CD14-positive monocyte (primary cell): ENCODE data around the gene CACNA1C. TPM values are rescaled to one million over a fixed set of nuclear protein-coding genes. Genes with fewer than 3 reads are reported as not detected.

Experiments used
- DNase-seq, 3 donors: peaks; one replicate each; pipeline ENCODE4 v3.0.0-alpha.2; 2011 to 2022
- H2AFZ ChIP-seq: 2 replicates; pipeline ENCODE4 v1.6.0; 2012; ENCODE audit warnings: mild to moderate bottlenecking, low read depth, low read length, inconsistent platforms; ENCODE audit not compliant: insufficient read depth, poor library complexity, severe bottlenecking
- H3K27ac ChIP-seq, 2 donors: 1 replicate in 1 of 2; 2 replicates in 1 of 2; pipeline ENCODE4 v1.5.1; 2012 to 2013; ENCODE audit warnings: low read length in 2 of 2, control low read depth in 1 of 2, inconsistent platforms in 1 of 2, low read depth in 1 of 2, mild to moderate bottlenecking in 1 of 2
- H3K27me3 ChIP-seq, 2 donors: one replicate each; pipeline versions ENCODE4 v1.6.0 to v1.6.1; 2011 to 2013; ENCODE audit warnings: low read length in 2 of 2; ENCODE audit not compliant: control insufficient read depth in 2 of 2, insufficient read depth in 2 of 2
- H3K36me3 ChIP-seq, 2 donors: replicated peaks in 1 of 2; 1 replicate in 1 of 2; 2 replicates in 1 of 2; pipeline versions ENCODE4 v1.5.1 to v1.6.1; 2012 to 2013; ENCODE audit warnings: low read length in 2 of 2, control low read depth in 1 of 2, inconsistent platforms in 1 of 2, mild to moderate bottlenecking in 1 of 2; ENCODE audit not compliant: insufficient read depth in 2 of 2, control insufficient read depth in 1 of 2
- H3K4me1 ChIP-seq, 2 donors: 1 replicate in 1 of 2; 2 replicates in 1 of 2; pipeline versions ENCODE4 v1.5.1 to v1.6.1; 2012 to 2013; ENCODE audit warnings: low read length in 2 of 2, control low read depth in 1 of 2, inconsistent platforms in 1 of 2, mild to moderate bottlenecking in 1 of 2, moderate library complexity in 1 of 2; ENCODE audit not compliant: insufficient read depth in 2 of 2, control insufficient read depth in 1 of 2
- H3K4me2 ChIP-seq: replicated peaks from 2 replicates; pipeline ENCODE3; 2012; ENCODE audit warnings: low read length, moderate library complexity, mild to moderate bottlenecking; ENCODE audit not compliant: poor library complexity, severe bottlenecking; ENCODE audit errors: extremely low read depth
- H3K4me3 ChIP-seq, 3 experiments: fragments of 200-600 bp in 1 of 3; sonication (generic) in 1 of 3; replicated peaks in 1 of 3; 1 replicate in 2 of 3; 2 replicates in 1 of 3; pipeline ENCODE4 v1.5.1; 2011 to 2013; ENCODE audit warnings: low read length in 3 of 3, mild to moderate bottlenecking in 3 of 3, control low read depth in 2 of 3, low read depth in 2 of 3, inconsistent platforms in 1 of 3, moderate library complexity in 1 of 3
- H3K79me2 ChIP-seq: 2 replicates; pipeline ENCODE4 v1.6.0; 2012; ENCODE audit warnings: mild to moderate bottlenecking, control low read depth, inconsistent platforms, low read length, moderate library complexity; ENCODE audit not compliant: insufficient read depth
- H3K9ac ChIP-seq: 2 replicates; pipeline ENCODE4 v1.6.0; 2017; ENCODE audit warnings: low read length, mild to moderate bottlenecking; ENCODE audit not compliant: insufficient read depth, poor library complexity, severe bottlenecking
- H3K9me3 ChIP-seq, 2 donors: replicated peaks in 1 of 2; 1 replicate in 1 of 2; 2 replicates in 1 of 2; pipeline versions ENCODE4 v1.5.1 to v1.6.1; 2012 to 2013; ENCODE audit warnings: low read length in 2 of 2, control low read depth in 1 of 2; ENCODE audit not compliant: control insufficient read depth in 1 of 2, insufficient read depth in 1 of 2
- H4K20me1 ChIP-seq: 2 replicates; pipeline ENCODE4 v1.6.0; 2012; ENCODE audit warnings: mild to moderate bottlenecking, low read length, control low read depth, moderate library complexity; ENCODE audit not compliant: insufficient read depth
- H3K27ac Mint-ChIP-seq, 7 donors: one replicate each; pipeline ENCODE4 v1.8.0; 2020; ENCODE audit warnings: mild to moderate bottlenecking in 7 of 7, mixed read lengths in 7 of 7, moderate library complexity in 6 of 7, inconsistent platforms in 2 of 7
- H3K27me3 Mint-ChIP-seq, 3 donors: one replicate each; pipeline ENCODE4 v1.8.0; 2021 to 2022; ENCODE audit warnings: low read depth in 3 of 3, mild to moderate bottlenecking in 3 of 3, mixed read lengths in 3 of 3, moderate library complexity in 3 of 3, inconsistent platforms in 1 of 3
- H3K36me3 Mint-ChIP-seq, 2 donors: one replicate each; pipeline ENCODE4 v1.8.0; 2020; ENCODE audit warnings: mixed read lengths in 2 of 2, inconsistent platforms in 1 of 2, mild to moderate bottlenecking in 1 of 2
- H3K4me1 Mint-ChIP-seq: one replicate; pipeline ENCODE4 v1.8.0; 2020; ENCODE audit warnings: mild to moderate bottlenecking, mixed read lengths
- H3K4me3 Mint-ChIP-seq, 2 donors: one replicate each; pipeline ENCODE4 v1.8.0; 2020; ENCODE audit warnings: mild to moderate bottlenecking in 2 of 2, mixed read lengths in 2 of 2, moderate library complexity in 1 of 2
- H3K9me3 Mint-ChIP-seq, 7 donors: one replicate each; pipeline ENCODE4 v1.8.0; 2020 to 2022; ENCODE audit warnings: mixed read lengths in 7 of 7, mild to moderate bottlenecking in 6 of 7, moderate library complexity in 6 of 7, inconsistent platforms in 2 of 7
- WGBS: methylation state at CpG from one replicate; pipeline ENCODE4 v1.1.5; 2013; ENCODE audit warnings: missing lambda C conversion rate; ENCODE audit not compliant: insufficient coverage; 5-methylcytosine and 5-hydroxymethylcytosine counted together
- intact Hi-C, 2 donors: fragments of 100-400 bp; cut with micrococcal nuclease; formaldehyde crosslinking; loops; one replicate each; pipeline versions ENCODE4 v1.15.0 to v1.15.1; 2023
- polyA plus RNA-seq, 3 donors: library from polyadenylated mRNA; depleted of rRNA in 1 of 3; unstranded in 2 of 3; stranded (reverse) in 1 of 3; fragments of 300-500 nt in 2 of 3; fragments of >200 nt in 1 of 3; fragmentation: Illumina TruSeq in 2 of 3; gene quantifications; 1 replicate in 2 of 3; 2 replicates in 1 of 3; pipeline ENCODE4 v1.2.3, GENCODE V29; 2012 to 2021
- TF ChIP-seq, protein P1 (sequence below): fragments of 200-600 bp; IDR thresholded peaks from one replicate; pipeline ENCODE4 v1.8.0; 2022; ENCODE audit warnings: antibody characterized with exemption, mild to moderate bottlenecking

Gene CACNA1C
- polyA plus RNA-seq, 3 donors = not detected

DNA sequence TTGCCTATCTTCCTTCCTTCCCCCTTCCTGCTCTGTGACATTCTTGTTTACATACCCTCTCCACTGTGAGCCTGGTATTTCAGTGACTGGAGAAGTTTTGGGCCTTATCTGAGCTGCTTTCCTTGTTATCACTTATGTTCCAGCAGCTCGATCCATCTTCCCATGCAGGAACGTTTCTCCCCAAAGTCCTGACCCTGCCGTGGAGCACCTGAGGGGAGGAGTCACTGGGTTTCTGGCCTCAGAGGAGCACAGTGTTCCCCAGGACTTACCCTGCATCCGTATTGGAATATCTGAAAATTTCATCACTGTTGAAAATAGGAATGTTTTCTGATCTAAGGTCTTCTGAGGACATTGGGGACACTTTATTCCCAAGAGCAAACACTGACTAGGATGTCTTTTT, 141.8 kb downstream of the CACNA1C start:
- Mint-ChIP-seq H3K27ac (no peak overlapping the region), H3K36me3 (no peaks in the 10 kb centered on the region), H3K4me1 (no peaks in the 10 kb centered on the region), H3K27me3 (peaks cover 2 to 3% (median 2%) of the 10 kb centered on the region in 3 donors), H3K9me3 (no peaks in the 10 kb centered on the region), H3K4me3 (no peak overlapping the region)
- Histone ChIP-seq H3K9me3 (no peaks in the 10 kb centered on the region), H3K79me2 (no peaks in the 10 kb centered on the region), H3K27ac (no peak overlapping the region), H4K20me1 (no peaks in the 10 kb centered on the region), H3K4me1 (no peaks in the 10 kb centered on the region), H3K36me3 (no peaks in the 10 kb centered on the region), H3K4me2 (no peak overlapping the region), H3K4me3 (no peak overlapping the region), H3K9ac (no peak overlapping the region), H2AFZ (no peak overlapping the region), H3K27me3 (no peaks in the 10 kb centered on the region)
- 55% methylated on average over 2 of the region's 4 CpGs for WGBS
- intact Hi-C loops = no loop called here
- TF ChIP-seq, protein P1, sequence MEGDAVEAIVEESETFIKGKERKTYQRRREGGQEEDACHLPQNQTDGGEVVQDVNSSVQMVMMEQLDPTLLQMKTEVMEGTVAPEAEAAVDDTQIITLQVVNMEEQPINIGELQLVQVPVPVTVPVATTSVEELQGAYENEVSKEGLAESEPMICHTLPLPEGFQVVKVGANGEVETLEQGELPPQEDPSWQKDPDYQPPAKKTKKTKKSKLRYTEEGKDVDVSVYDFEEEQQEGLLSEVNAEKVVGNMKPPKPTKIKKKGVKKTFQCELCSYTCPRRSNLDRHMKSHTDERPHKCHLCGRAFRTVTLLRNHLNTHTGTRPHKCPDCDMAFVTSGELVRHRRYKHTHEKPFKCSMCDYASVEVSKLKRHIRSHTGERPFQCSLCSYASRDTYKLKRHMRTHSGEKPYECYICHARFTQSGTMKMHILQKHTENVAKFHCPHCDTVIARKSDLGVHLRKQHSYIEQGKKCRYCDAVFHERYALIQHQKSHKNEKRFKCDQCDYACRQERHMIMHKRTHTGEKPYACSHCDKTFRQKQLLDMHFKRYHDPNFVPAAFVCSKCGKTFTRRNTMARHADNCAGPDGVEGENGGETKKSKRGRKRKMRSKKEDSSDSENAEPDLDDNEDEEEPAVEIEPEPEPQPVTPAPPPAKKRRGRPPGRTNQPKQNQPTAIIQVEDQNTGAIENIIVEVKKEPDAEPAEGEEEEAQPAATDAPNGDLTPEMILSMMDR = no peak
- DNase-seq = no peak

DNA sequence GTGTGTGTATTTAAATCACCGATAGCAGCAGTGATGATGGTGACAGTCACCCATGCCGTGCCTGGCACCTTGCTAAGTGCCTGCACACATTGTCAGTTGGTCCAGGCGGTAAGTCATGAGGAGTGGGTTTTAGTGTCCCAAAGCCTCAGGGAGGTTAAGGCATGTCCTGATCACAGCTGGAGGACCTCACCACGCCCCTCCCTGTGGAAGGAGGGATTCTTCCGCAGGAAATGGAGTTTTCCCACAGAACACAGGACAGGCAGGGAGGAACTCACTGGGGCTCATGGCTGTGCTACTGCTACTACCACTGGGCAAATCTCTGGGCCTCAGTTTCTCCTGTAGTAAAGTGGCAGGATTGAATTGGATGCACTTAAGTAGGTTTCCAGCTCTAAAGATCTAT, 142.3 kb downstream of the CACNA1C start:
- Histone ChIP-seq H3K4me1 (no peaks in the 10 kb centered on the region), H3K27ac (no peak overlapping the region), H2AFZ (no peak overlapping the region), H3K4me2 (no peak overlapping the region), H4K20me1 (no peaks in the 10 kb centered on the region), H3K27me3 (no peaks in the 10 kb centered on the region), H3K36me3 (no peaks in the 10 kb centered on the region), H3K4me3 (no peak overlapping the region), H3K9me3 (no peaks in the 10 kb centered on the region), H3K9ac (no peak overlapping the region), H3K79me2 (no peaks in the 10 kb centered on the region)
- Mint-ChIP-seq H3K27me3 (peaks cover 2 to 4% (median 2%) of the 10 kb centered on the region in 3 donors), H3K27ac (no peak overlapping the region), H3K9me3 (no peaks in the 10 kb centered on the region), H3K4me3 (no peak overlapping the region), H3K36me3 (no peaks in the 10 kb centered on the region), H3K4me1 (no peaks in the 10 kb centered on the region)
- no peak for DNase-seq
- intact Hi-C loops = no loop called here
- TF ChIP-seq, protein P1 = no peak
- 93% methylated on average over 3 of the region's 5 CpGs for WGBS
